CD14-positive monocyte (primary cell): Measurements from ENCODE around the gene OGN. TPM values are rescaled to one million over a fixed set of nuclear protein-coding genes. Genes with fewer than 3 reads are reported as not detected.

Experiments
- DNase-seq, 3 donors: peaks; one replicate each; pipeline ENCODE4 v3.0.0-alpha.2; 2011 to 2022
- H2AFZ ChIP-seq: 2 replicates; pipeline ENCODE4 v1.6.0; 2012; ENCODE audit warnings: mild to moderate bottlenecking, low read depth, low read length, inconsistent platforms; ENCODE audit not compliant: insufficient read depth, poor library complexity, severe bottlenecking
- H3K27ac ChIP-seq, 2 donors: 1 replicate in 1 of 2; 2 replicates in 1 of 2; pipeline ENCODE4 v1.5.1; 2012 to 2013; ENCODE audit warnings: low read length in 2 of 2, control low read depth in 1 of 2, inconsistent platforms in 1 of 2, low read depth in 1 of 2, mild to moderate bottlenecking in 1 of 2
- H3K27me3 ChIP-seq, 2 donors: one replicate each; pipeline versions ENCODE4 v1.6.0 to v1.6.1; 2011 to 2013; ENCODE audit warnings: low read length in 2 of 2; ENCODE audit not compliant: control insufficient read depth in 2 of 2, insufficient read depth in 2 of 2
- H3K36me3 ChIP-seq, 2 donors: replicated peaks in 1 of 2; 1 replicate in 1 of 2; 2 replicates in 1 of 2; pipeline versions ENCODE4 v1.5.1 to v1.6.1; 2012 to 2013; ENCODE audit warnings: low read length in 2 of 2, control low read depth in 1 of 2, inconsistent platforms in 1 of 2, mild to moderate bottlenecking in 1 of 2; ENCODE audit not compliant: insufficient read depth in 2 of 2, control insufficient read depth in 1 of 2
- H3K4me1 ChIP-seq, 2 donors: 1 replicate in 1 of 2; 2 replicates in 1 of 2; pipeline versions ENCODE4 v1.5.1 to v1.6.1; 2012 to 2013; ENCODE audit warnings: low read length in 2 of 2, control low read depth in 1 of 2, inconsistent platforms in 1 of 2, mild to moderate bottlenecking in 1 of 2, moderate library complexity in 1 of 2; ENCODE audit not compliant: insufficient read depth in 2 of 2, control insufficient read depth in 1 of 2
- H3K4me2 ChIP-seq: replicated peaks from 2 replicates; pipeline ENCODE3; 2012; ENCODE audit warnings: low read length, moderate library complexity, mild to moderate bottlenecking; ENCODE audit not compliant: poor library complexity, severe bottlenecking; ENCODE audit errors: extremely low read depth
- H3K4me3 ChIP-seq, 3 experiments: fragments of 200-600 bp in 1 of 3; sonication (generic) in 1 of 3; replicated peaks in 1 of 3; 1 replicate in 2 of 3; 2 replicates in 1 of 3; pipeline ENCODE4 v1.5.1; 2011 to 2013; ENCODE audit warnings: low read length in 3 of 3, mild to moderate bottlenecking in 3 of 3, control low read depth in 2 of 3, low read depth in 2 of 3, inconsistent platforms in 1 of 3, moderate library complexity in 1 of 3
- H3K79me2 ChIP-seq: 2 replicates; pipeline ENCODE4 v1.6.0; 2012; ENCODE audit warnings: mild to moderate bottlenecking, control low read depth, inconsistent platforms, low read length, moderate library complexity; ENCODE audit not compliant: insufficient read depth
- H3K9ac ChIP-seq: 2 replicates; pipeline ENCODE4 v1.6.0; 2017; ENCODE audit warnings: low read length, mild to moderate bottlenecking; ENCODE audit not compliant: insufficient read depth, poor library complexity, severe bottlenecking
- H3K9me3 ChIP-seq, 2 donors: replicated peaks in 1 of 2; 1 replicate in 1 of 2; 2 replicates in 1 of 2; pipeline versions ENCODE4 v1.5.1 to v1.6.1; 2012 to 2013; ENCODE audit warnings: low read length in 2 of 2, control low read depth in 1 of 2; ENCODE audit not compliant: control insufficient read depth in 1 of 2, insufficient read depth in 1 of 2
- H4K20me1 ChIP-seq: 2 replicates; pipeline ENCODE4 v1.6.0; 2012; ENCODE audit warnings: mild to moderate bottlenecking, low read length, control low read depth, moderate library complexity; ENCODE audit not compliant: insufficient read depth
- H3K27ac Mint-ChIP-seq, 7 donors: one replicate each; pipeline ENCODE4 v1.8.0; 2020; ENCODE audit warnings: mild to moderate bottlenecking in 7 of 7, mixed read lengths in 7 of 7, moderate library complexity in 6 of 7, inconsistent platforms in 2 of 7
- H3K27me3 Mint-ChIP-seq, 3 donors: one replicate each; pipeline ENCODE4 v1.8.0; 2021 to 2022; ENCODE audit warnings: low read depth in 3 of 3, mild to moderate bottlenecking in 3 of 3, mixed read lengths in 3 of 3, moderate library complexity in 3 of 3, inconsistent platforms in 1 of 3
- H3K36me3 Mint-ChIP-seq, 2 donors: one replicate each; pipeline ENCODE4 v1.8.0; 2020; ENCODE audit warnings: mixed read lengths in 2 of 2, inconsistent platforms in 1 of 2, mild to moderate bottlenecking in 1 of 2
- H3K4me1 Mint-ChIP-seq: one replicate; pipeline ENCODE4 v1.8.0; 2020; ENCODE audit warnings: mild to moderate bottlenecking, mixed read lengths
- H3K4me3 Mint-ChIP-seq, 2 donors: one replicate each; pipeline ENCODE4 v1.8.0; 2020; ENCODE audit warnings: mild to moderate bottlenecking in 2 of 2, mixed read lengths in 2 of 2, moderate library complexity in 1 of 2
- H3K9me3 Mint-ChIP-seq, 7 donors: one replicate each; pipeline ENCODE4 v1.8.0; 2020 to 2022; ENCODE audit warnings: mixed read lengths in 7 of 7, mild to moderate bottlenecking in 6 of 7, moderate library complexity in 6 of 7, inconsistent platforms in 2 of 7
- WGBS: methylation state at CpG from one replicate; pipeline ENCODE4 v1.1.5; 2013; ENCODE audit warnings: missing lambda C conversion rate; ENCODE audit not compliant: insufficient coverage; 5-methylcytosine and 5-hydroxymethylcytosine counted together
- intact Hi-C, 2 donors: fragments of 100-400 bp; cut with micrococcal nuclease; formaldehyde crosslinking; loops; one replicate each; pipeline versions ENCODE4 v1.15.0 to v1.15.1; 2023
- polyA plus RNA-seq, 3 donors: library from polyadenylated mRNA; depleted of rRNA in 1 of 3; unstranded in 2 of 3; stranded (reverse) in 1 of 3; fragments of 300-500 nt in 2 of 3; fragments of >200 nt in 1 of 3; fragmentation: Illumina TruSeq in 2 of 3; gene quantifications; 1 replicate in 2 of 3; 2 replicates in 1 of 3; pipeline ENCODE4 v1.2.3, GENCODE V29; 2012 to 2021
- TF ChIP-seq, protein P1 (sequence below): fragments of 200-600 bp; IDR thresholded peaks from one replicate; pipeline ENCODE4 v1.8.0; 2022; ENCODE audit warnings: antibody characterized with exemption, mild to moderate bottlenecking

The OGN gene
- polyA plus RNA-seq, 3 donors: not detected

DNA sequence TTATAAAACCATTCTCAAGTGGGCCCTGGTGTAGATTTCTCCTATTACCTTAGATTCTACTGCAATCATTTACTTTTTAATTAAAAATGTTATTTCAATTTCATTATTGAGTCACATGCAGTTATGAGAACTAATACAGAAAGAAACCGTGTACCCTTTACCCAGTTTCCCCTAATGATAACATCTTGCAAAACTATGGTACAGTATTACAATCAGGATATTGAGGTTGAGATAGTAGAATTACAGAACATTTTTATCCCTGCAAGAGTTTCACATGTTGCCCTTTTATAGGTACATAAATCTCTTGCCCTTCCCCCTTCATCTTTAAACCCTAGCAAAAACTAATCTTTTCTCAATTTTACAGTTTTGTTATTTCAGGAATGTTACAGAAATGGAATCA is 30.9 kb upstream of the OGN start:
- TF ChIP-seq, protein P1, sequence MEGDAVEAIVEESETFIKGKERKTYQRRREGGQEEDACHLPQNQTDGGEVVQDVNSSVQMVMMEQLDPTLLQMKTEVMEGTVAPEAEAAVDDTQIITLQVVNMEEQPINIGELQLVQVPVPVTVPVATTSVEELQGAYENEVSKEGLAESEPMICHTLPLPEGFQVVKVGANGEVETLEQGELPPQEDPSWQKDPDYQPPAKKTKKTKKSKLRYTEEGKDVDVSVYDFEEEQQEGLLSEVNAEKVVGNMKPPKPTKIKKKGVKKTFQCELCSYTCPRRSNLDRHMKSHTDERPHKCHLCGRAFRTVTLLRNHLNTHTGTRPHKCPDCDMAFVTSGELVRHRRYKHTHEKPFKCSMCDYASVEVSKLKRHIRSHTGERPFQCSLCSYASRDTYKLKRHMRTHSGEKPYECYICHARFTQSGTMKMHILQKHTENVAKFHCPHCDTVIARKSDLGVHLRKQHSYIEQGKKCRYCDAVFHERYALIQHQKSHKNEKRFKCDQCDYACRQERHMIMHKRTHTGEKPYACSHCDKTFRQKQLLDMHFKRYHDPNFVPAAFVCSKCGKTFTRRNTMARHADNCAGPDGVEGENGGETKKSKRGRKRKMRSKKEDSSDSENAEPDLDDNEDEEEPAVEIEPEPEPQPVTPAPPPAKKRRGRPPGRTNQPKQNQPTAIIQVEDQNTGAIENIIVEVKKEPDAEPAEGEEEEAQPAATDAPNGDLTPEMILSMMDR: no peak
- Histone ChIP-seq H2AFZ (no peak overlapping the region), H3K27me3 (no peaks in the 10 kb centered on the region), H3K27ac (no peak overlapping the region), H3K9ac (no peak overlapping the region), H3K4me1 (no peaks in the 10 kb centered on the region), H3K9me3 (no peaks in the 10 kb centered on the region), H3K79me2 (no peaks in the 10 kb centered on the region), H3K4me2 (no peak overlapping the region), H3K36me3 (no peaks in the 10 kb centered on the region), H3K4me3 (no peak overlapping the region), H4K20me1 (no peaks in the 10 kb centered on the region)
- H3K27ac Mint-ChIP-seq: no peak overlapping the region
- peaks cover 0 to 2% (median 2%) of the 10 kb centered on the region in 3 donors for H3K27me3 Mint-ChIP-seq
- H3K36me3 Mint-ChIP-seq: peaks cover 5 to 9% of the 10 kb centered on the region in 2 donors
- WGBS: no CpG with 5 or more reads among the region's 1 CpG
- H3K9me3 Mint-ChIP-seq: no peaks in the 10 kb centered on the region
- intact Hi-C loops: loop anchor here in 1 of 2 donors (5.0 kb wide), 1 partner anchor 293 kb away; no protein-coding TSS in a partner anchor
- no peak overlapping the region for H3K4me3 Mint-ChIP-seq
- H3K4me1 Mint-ChIP-seq: no peaks in the 10 kb centered on the region
- no peak for DNase-seq

DNA sequence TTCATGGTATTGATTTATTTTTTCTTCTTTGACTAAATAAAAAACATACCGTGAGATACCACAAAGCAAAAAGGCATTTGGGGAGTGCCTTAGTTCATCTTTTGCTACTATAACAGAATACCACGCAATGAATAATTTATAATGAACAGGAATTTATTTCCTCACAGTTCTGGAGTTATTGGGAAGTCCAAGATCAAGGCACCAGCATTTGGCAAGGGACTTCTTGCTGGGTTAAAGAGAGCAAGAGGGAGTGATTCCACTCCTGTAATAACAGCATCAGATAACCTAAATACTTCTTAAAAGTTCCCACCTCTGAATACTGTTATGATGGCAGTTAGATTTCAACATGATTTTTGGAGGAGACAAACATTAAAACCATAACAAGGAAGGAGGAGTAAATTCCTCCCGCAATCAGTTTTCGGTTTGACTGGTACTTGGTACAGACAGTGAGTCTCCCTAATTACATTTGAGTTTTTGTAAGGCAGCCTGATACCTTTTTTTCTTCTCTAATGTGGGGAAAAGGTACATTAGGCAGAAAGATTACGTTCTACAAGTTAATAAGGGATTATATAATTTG is 28.7 kb upstream of the OGN start:
- Histone ChIP-seq H3K27ac (no peak overlapping the region), H3K4me1 (no peaks in the 10 kb centered on the region), H4K20me1 (no peaks in the 10 kb centered on the region), H3K27me3 (no peaks in the 10 kb centered on the region), H2AFZ (no peak overlapping the region), H3K36me3 (no peaks in the 10 kb centered on the region), H3K79me2 (no peaks in the 10 kb centered on the region), H3K4me2 (no peak overlapping the region), H3K9me3 (no peaks in the 10 kb centered on the region), H3K9ac (no peak overlapping the region), H3K4me3 (no peak overlapping the region)
- TF ChIP-seq, protein P1: no peak
- H3K9me3 Mint-ChIP-seq: no peaks in the 10 kb centered on the region
- intact Hi-C loops: no loop called here
- no peak overlapping the region for H3K27ac Mint-ChIP-seq
- no peak overlapping the region for H3K4me3 Mint-ChIP-seq
- no CpG with 5 or more reads among the region's 5 CpGs for WGBS
- peaks cover 5 to 13% of the 10 kb centered on the region in 2 donors for H3K36me3 Mint-ChIP-seq
- peaks cover 0 to 2% (median 2%) of the 10 kb centered on the region in 3 donors for H3K27me3 Mint-ChIP-seq
- no peaks in the 10 kb centered on the region for H3K4me1 Mint-ChIP-seq
- no peak for DNase-seq
